ENCODE measurements around the gene SUSD3. TPM values are rescaled to one million over a fixed set of nuclear protein-coding genes. Genes with fewer than 3 reads are reported as not detected.

SUSD3 gene
- total and polyA plus RNA-seq, 2 donors (not counting 3 experiments of a cell fraction or from before 2014, with no cell fraction given) = not detected

GRCh38 chr9:93049491-93049890, 9.0 kb upstream of the SUSD3 start:
- no peak overlapping the region for H3K4me3 ChIP-seq (replicated peaks in 1 of 3; ENCODE audit: insufficient read depth in 1 of 3, low read depth in 1 of 3, low read length in 3 of 3)
- H3K9me3 ChIP-seq (replicated peaks; ENCODE audit: control insufficient read depth, insufficient read depth, low read length) = no peaks in the 10 kb centered on the region
- no peaks in the 10 kb centered on the region for H3K4me1 ChIP-seq (ENCODE audit: control insufficient read depth, extremely low read depth, insufficient read depth, low read length)
- no peaks in the 10 kb centered on the region for H3K9me1 ChIP-seq (replicated peaks; ENCODE audit: control insufficient read depth, extremely low read depth, insufficient read depth, low read length)
- TF ChIP-seq JUN (IDR thresholded peaks at IDR 0.05; ENCODE audit: borderline replicate concordance, insufficient read depth, insufficient read length, low read depth) (no peak), FOS (IDR thresholded peaks at IDR 0.05; ENCODE audit: borderline replicate concordance, insufficient read depth, low read length) (no peak), CTCF (IDR thresholded peaks at IDR 0.05; ENCODE audit: extremely low read depth in 1 of 2, insufficient read depth in 1 of 2, low read depth in 1 of 2, low read length in 2 of 2) (no peak), POLR2A (IDR thresholded peaks at IDR 0.05; ENCODE audit: low read depth, low read length) (no peak), GATA2 (IDR thresholded peaks at IDR 0.05; ENCODE audit: insufficient read depth, insufficient read length, low read depth, low read length) (no peak), EZH2 (IDR thresholded peaks at IDR 0.05; ENCODE audit: borderline replicate concordance, low read depth, low read length, severe bottlenecking) (no peak), POLR2AphosphoS5 (IDR thresholded peaks at IDR 0.05; ENCODE audit: insufficient read depth, low read depth, low read length) (no peak), MYC (IDR thresholded peaks at IDR 0.05; ENCODE audit: low read depth, low read length) (no peak), MAX (IDR thresholded peaks at IDR 0.05; ENCODE audit: insufficient read depth, insufficient read length) (no peak)
- CTCF ChIA-PET = interaction anchor here (0.8 to 1.4 kb wide), 2 partner anchors 45 to 46 kb away, joined by 3 to 4 read pairs; no protein-coding TSS in a partner anchor
- H3K27ac ChIP-seq (ENCODE audit: insufficient read depth, low read depth, low read length) = no peak overlapping the region
- dilution Hi-C loops (cut with MboI; ENCODE audit: extremely low pct_ligation_motif_present, low sequenced_read_pairs) (no loop called here), intact Hi-C loops (cut with micrococcal nuclease) (no loop called here)
- no peak overlapping the region for H3K4me2 ChIP-seq (ENCODE audit: insufficient read depth, low read length)
- no peaks in the 10 kb centered on the region for H4K20me1 ChIP-seq (replicated peaks; ENCODE audit: control insufficient read depth, extremely low read depth, insufficient read depth, low read length)
- no peak overlapping the region for H3K9ac ChIP-seq (replicated peaks; ENCODE audit: extremely low read depth, insufficient read depth, low read length)
- DNase-seq (ENCODE audit: low read depth, low spot score) = no peak
- BruUV-seq (replicated peaks) = no TSS peak
- no peaks in the 10 kb centered on the region for H3K27me3 ChIP-seq (ENCODE audit: control insufficient read depth in 2 of 2, insufficient read depth in 2 of 2, low read length in 2 of 2)
- POLR2A ChIA-PET = no interaction called here
- H2AFZ ChIP-seq (ENCODE audit: low read depth, low read length) = no peak overlapping the region
- H3K79me2 ChIP-seq (ENCODE audit: control insufficient read depth, insufficient read depth, low read length) = no peaks in the 10 kb centered on the region
- no peak for FAIRE-seq
- no peaks in the 10 kb centered on the region for H3K36me3 ChIP-seq (ENCODE audit: control insufficient read depth in 2 of 2, extremely low read depth in 1 of 2, insufficient read depth in 2 of 2, low read length in 2 of 2)

Measured in endothelial cell of umbilical vein (primary cell).